ENCODE measurements around the gene SRR.

The SRR gene

GRCh38 chr17:2277429-2278170 is 26.1 kb upstream of the SRR start:
- Histone ChIP-seq H3K4me1 (ENCODE audit: insufficient read depth, low read length) (peaks cover 9% of the 10 kb centered on the region; the same call in 1 of the 2 replicates), H4K20me1 (ENCODE audit: insufficient read depth, low read length) (no peaks in the 10 kb centered on the region), H3K4me3 (ENCODE audit: low read depth in 1 of 2, low read length in 2 of 2) (no peak overlapping the region), H3K9ac (ENCODE audit: low read depth, low read length) (no peak overlapping the region), H3K36me3 (ENCODE audit: insufficient read depth, low read length) (peaks cover 78% of the 10 kb centered on the region), H3K27me3 (ENCODE audit: insufficient read depth, low read length, poor library complexity) (no peaks in the 10 kb centered on the region), H3K27ac (ENCODE audit: low read length) (no peak overlapping the region), H3K9me3 (ENCODE audit: insufficient read depth, low read length, severe bottlenecking) (no peaks in the 10 kb centered on the region), H3K4me2 (ENCODE audit: insufficient read depth, low read length) (no peak overlapping the region), H2AFZ (ENCODE audit: low read depth, low read length) (no peak overlapping the region), H3K79me2 (ENCODE audit: insufficient read depth, low read length) (0 out of 2 replicates have a peak, but pooled peaks cover 3% of the 10 kb centered on the region)
- DNase-seq, result no peak
- no peak for TF ChIP-seq EZH2 (IDR thresholded peaks at IDR 0.05; ENCODE audit: borderline replicate concordance, low read depth, low read length, severe bottlenecking)
- TF ChIP-seq, protein P1, sequence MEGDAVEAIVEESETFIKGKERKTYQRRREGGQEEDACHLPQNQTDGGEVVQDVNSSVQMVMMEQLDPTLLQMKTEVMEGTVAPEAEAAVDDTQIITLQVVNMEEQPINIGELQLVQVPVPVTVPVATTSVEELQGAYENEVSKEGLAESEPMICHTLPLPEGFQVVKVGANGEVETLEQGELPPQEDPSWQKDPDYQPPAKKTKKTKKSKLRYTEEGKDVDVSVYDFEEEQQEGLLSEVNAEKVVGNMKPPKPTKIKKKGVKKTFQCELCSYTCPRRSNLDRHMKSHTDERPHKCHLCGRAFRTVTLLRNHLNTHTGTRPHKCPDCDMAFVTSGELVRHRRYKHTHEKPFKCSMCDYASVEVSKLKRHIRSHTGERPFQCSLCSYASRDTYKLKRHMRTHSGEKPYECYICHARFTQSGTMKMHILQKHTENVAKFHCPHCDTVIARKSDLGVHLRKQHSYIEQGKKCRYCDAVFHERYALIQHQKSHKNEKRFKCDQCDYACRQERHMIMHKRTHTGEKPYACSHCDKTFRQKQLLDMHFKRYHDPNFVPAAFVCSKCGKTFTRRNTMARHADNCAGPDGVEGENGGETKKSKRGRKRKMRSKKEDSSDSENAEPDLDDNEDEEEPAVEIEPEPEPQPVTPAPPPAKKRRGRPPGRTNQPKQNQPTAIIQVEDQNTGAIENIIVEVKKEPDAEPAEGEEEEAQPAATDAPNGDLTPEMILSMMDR (IDR thresholded peaks at IDR 0.05; ENCODE audit: borderline replicate concordance, extremely low read depth, low read length, poor library complexity, severe bottlenecking), result no peak
- no peak for ATAC-seq (ENCODE audit: insufficient read depth, low read depth)

GRCh38 chr17:2279707-2280106 is 24.0 kb upstream of the SRR start:
- peaks cover 9% of the 10 kb centered on the region; the same call in 1 of the 2 replicates for H3K4me1 ChIP-seq (ENCODE audit: insufficient read depth, low read length)
- DNase-seq (no peak), ATAC-seq (ENCODE audit: insufficient read depth, low read depth) (no peak)
- no peak overlapping the region for H3K27ac ChIP-seq (ENCODE audit: low read length)
- no peaks in the 10 kb centered on the region for H3K9me3 ChIP-seq (ENCODE audit: insufficient read depth, low read length, severe bottlenecking)
- H3K4me3 ChIP-seq (ENCODE audit: low read depth in 1 of 2, low read length in 2 of 2), result no peak overlapping the region
- no peak for TF ChIP-seq EZH2 (IDR thresholded peaks at IDR 0.05; ENCODE audit: borderline replicate concordance, low read depth, low read length, severe bottlenecking)
- TF ChIP-seq, protein P1 (IDR thresholded peaks at IDR 0.05; ENCODE audit: borderline replicate concordance, extremely low read depth, low read length, poor library complexity, severe bottlenecking), result no peak
- H2AFZ ChIP-seq (ENCODE audit: low read depth, low read length), result no peak overlapping the region
- no peak overlapping the region for H3K9ac ChIP-seq (ENCODE audit: low read depth, low read length)
- 0 out of 2 replicates have a peak, but pooled peaks cover 2% of the 10 kb centered on the region for H3K79me2 ChIP-seq (ENCODE audit: insufficient read depth, low read length)
- H3K36me3 ChIP-seq (ENCODE audit: insufficient read depth, low read length), result peaks cover 75% of the 10 kb centered on the region
- no peak overlapping the region for H3K4me2 ChIP-seq (ENCODE audit: insufficient read depth, low read length)
- H3K27me3 ChIP-seq (ENCODE audit: insufficient read depth, low read length, poor library complexity), result no peaks in the 10 kb centered on the region
- peaks cover 4% of the 10 kb centered on the region; the same call in 1 of the 2 replicates for H4K20me1 ChIP-seq (ENCODE audit: insufficient read depth, low read length)

- no peak overlapping the region for H3K4me3 ChIP-seq (ENCODE audit: low read depth in 1 of 2, low read length in 2 of 2)
- no peaks in the 10 kb centered on the region for H3K4me1 ChIP-seq (ENCODE audit: insufficient read depth, low read length)
- no peaks in the 10 kb centered on the region for H3K27me3 ChIP-seq (ENCODE audit: insufficient read depth, low read length, poor library complexity)
- no peaks in the 10 kb centered on the region for H3K9me3 ChIP-seq (ENCODE audit: insufficient read depth, low read length, severe bottlenecking)
- no peak overlapping the region for H3K4me2 ChIP-seq (ENCODE audit: insufficient read depth, low read length)
- peak; percentile 32 for DNase-seq
- H3K79me2 ChIP-seq (ENCODE audit: insufficient read depth, low read length), result peaks cover 4% of the 10 kb centered on the region
- peak; percentile 74 for ATAC-seq (ENCODE audit: insufficient read depth, low read depth)
- H4K20me1 ChIP-seq (ENCODE audit: insufficient read depth, low read length), result peaks cover 4% of the 10 kb centered on the region; the same call in 1 of the 2 replicates
- H3K36me3 ChIP-seq (ENCODE audit: insufficient read depth, low read length), result peaks cover 79% of the 10 kb centered on the region
- no peak overlapping the region for H3K9ac ChIP-seq (ENCODE audit: low read depth, low read length)
- no peak for TF ChIP-seq EZH2 (IDR thresholded peaks at IDR 0.05; ENCODE audit: borderline replicate concordance, low read depth, low read length, severe bottlenecking)
- TF ChIP-seq, protein P1 (IDR thresholded peaks at IDR 0.05; ENCODE audit: borderline replicate concordance, extremely low read depth, low read length, poor library complexity, severe bottlenecking), result peak; percentile 85
- H3K27ac ChIP-seq (ENCODE audit: low read length), result no peak overlapping the region; the same call in 1 of the 2 replicates
- no peak overlapping the region for H2AFZ ChIP-seq (ENCODE audit: low read depth, low read length)
These were observed 21.4 kb upstream of the SRR start for GRCh38 chr17:2282297-2282873.

All from DND-41 (cell line).